ENCODE data around the gene FAM124A.
"Not testable (repeated sequence)": the region's sequence is repeated elsewhere in the genome, so short reads cannot be mapped to it uniquely, and the experiment has no call there.

DNA sequence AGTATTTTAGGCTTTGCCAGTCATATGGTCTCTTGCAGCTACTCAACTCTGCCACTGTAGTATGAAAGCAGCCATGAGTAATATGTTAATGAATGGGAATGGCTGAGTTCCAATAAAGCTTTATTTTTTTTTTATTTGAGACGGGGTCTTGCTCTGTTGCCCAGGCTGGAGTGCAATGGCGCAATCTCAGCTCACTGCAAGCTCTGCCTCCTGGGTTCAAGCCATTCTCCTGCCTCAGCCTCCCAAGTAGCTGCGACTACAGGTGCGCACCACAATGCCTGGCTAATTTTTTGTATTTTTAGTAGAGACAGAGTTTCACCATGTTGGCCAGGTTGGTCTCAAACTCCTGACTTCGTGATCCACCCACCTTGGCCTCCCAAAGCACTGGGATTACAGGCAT lies 60.7 kb downstream of the FAM124A start:
- TF ChIP-seq POLR2A (IDR thresholded peaks at IDR 0.05; ENCODE audit: low read length); FOSL2 (IDR thresholded peaks at IDR 0.05); FOSL2 (CRISPR knock-in tag; IDR thresholded peaks at IDR 0.05); KDM1A (IDR thresholded peaks at IDR 0.05; ENCODE audit: low read depth): not testable (repeated sequence)
- TF ChIP-seq, protein P1, sequence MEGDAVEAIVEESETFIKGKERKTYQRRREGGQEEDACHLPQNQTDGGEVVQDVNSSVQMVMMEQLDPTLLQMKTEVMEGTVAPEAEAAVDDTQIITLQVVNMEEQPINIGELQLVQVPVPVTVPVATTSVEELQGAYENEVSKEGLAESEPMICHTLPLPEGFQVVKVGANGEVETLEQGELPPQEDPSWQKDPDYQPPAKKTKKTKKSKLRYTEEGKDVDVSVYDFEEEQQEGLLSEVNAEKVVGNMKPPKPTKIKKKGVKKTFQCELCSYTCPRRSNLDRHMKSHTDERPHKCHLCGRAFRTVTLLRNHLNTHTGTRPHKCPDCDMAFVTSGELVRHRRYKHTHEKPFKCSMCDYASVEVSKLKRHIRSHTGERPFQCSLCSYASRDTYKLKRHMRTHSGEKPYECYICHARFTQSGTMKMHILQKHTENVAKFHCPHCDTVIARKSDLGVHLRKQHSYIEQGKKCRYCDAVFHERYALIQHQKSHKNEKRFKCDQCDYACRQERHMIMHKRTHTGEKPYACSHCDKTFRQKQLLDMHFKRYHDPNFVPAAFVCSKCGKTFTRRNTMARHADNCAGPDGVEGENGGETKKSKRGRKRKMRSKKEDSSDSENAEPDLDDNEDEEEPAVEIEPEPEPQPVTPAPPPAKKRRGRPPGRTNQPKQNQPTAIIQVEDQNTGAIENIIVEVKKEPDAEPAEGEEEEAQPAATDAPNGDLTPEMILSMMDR (IDR thresholded peaks at IDR 0.05): not testable (repeated sequence)
